ENCODE measurements around the gene GDF10.

GRCh38 chr10:47321521-47322195 is 21.7 kb downstream of the GDF10 start:
- TF ChIP-seq CTCF (IDR thresholded peaks at IDR 0.05) (no peak), POLR2A (IDR thresholded peaks at IDR 0.05) (no peak)

Measured in testis (tissue), 2 donors.